Activated B cell treated with CpG ODN at 0.5 μM for 24 hours (primary cell): Measurements from ENCODE around the gene HRCT1. TPM values are rescaled to one million over a fixed set of nuclear protein-coding genes. Genes with fewer than 3 reads are reported as not detected.

Experiments used
- ATAC-seq: fragments of 200-7000 bp; cut with Tn5 transposase; one replicate; pipeline ENCODE4 v1.10.0; 2021; ENCODE audit warnings: low read depth, mild to moderate bottlenecking, moderate library complexity
- CTCF ChIA-PET: fragments of 350-600 bp; sonication (Branson Sonifier 250); formaldehyde crosslinking; loops from one replicate; lab custom pipeline; 2021; ENCODE audit warnings: antibody characterized with exemption; lab: Charles Lee
- POLR2A ChIA-PET: fragments of 350-600 bp; sonication (Branson Sonifier 250); formaldehyde crosslinking; loops from one replicate; lab custom pipeline; 2021; ENCODE audit warnings: antibody characterized with exemption; lab: Charles Lee
- DNase-seq: peaks from one replicate; pipeline ENCODE4 v3.0.0; 2022
- H3K27ac Mint-ChIP-seq: one replicate; pipeline ENCODE4 v1.8.0; 2020; ENCODE audit warnings: mixed read lengths
- H3K27me3 Mint-ChIP-seq: one replicate; pipeline ENCODE4 v1.8.0; 2021; ENCODE audit warnings: mixed read lengths
- H3K36me3 Mint-ChIP-seq: one replicate; pipeline ENCODE4 v1.8.0; 2021; ENCODE audit warnings: low read depth, mixed read lengths
- H3K4me1 Mint-ChIP-seq: one replicate; pipeline ENCODE4 v1.8.0; 2021; ENCODE audit warnings: mixed read lengths
- H3K4me3 Mint-ChIP-seq: one replicate; pipeline ENCODE4 v1.8.0; 2020; ENCODE audit warnings: mild to moderate bottlenecking, mixed read lengths
- H3K9me3 Mint-ChIP-seq: one replicate; pipeline ENCODE4 v1.8.0; 2020; ENCODE audit warnings: mixed read lengths
- CTCF ChIP-seq: fragments of 200-600 bp; IDR thresholded peaks from one replicate; pipeline ENCODE4 v1.8.0; 2022; ENCODE audit warnings: antibody characterized with exemption, mild to moderate bottlenecking
- intact Hi-C: fragments of 100-400 bp; cut with micrococcal nuclease; formaldehyde crosslinking; loops from one replicate; pipeline ENCODE4 v1.15.1; 2024
- total RNA-seq: library from RNA; stranded (reverse); gene quantifications from 2 replicates; pipeline ENCODE4 v1.2.3, GENCODE V29; 2022

Gene HRCT1
- total RNA-seq, 1 donor from 2014 or later = not detected

- H3K4me3 Mint-ChIP-seq = no peak overlapping the region
Measured at GRCh38 chr9:35945341-35946018, 39.5 kb downstream of the HRCT1 start.

GRCh38 chr9:35948451-35948850 lies 42.4 kb downstream of the HRCT1 start:
- intact Hi-C loops = no loop called here
- ATAC-seq = no peak
- no peak overlapping the region for H3K27ac Mint-ChIP-seq

More at GRCh38 chr9:35945341-35946018, 39.5 kb downstream of the HRCT1 start:
- ATAC-seq (peak; percentile 47), DNase-seq (peak; percentile 27)
- Mint-ChIP-seq H3K36me3 (no peaks in the 10 kb centered on the region), H3K9me3 (no peaks in the 10 kb centered on the region), H3K27ac (no peak overlapping the region), H3K27me3 (peaks cover 21% of the 10 kb centered on the region), H3K4me1 (peaks cover 3% of the 10 kb centered on the region)
- ChIA-PET CTCF (interaction anchor here (0.6 to 4.7 kb wide), 7 partner anchors 8 to 63 kb away, joined by 3 to 38 read pairs (median 4); partner anchors contain the start of gene SPAAR), POLR2A (no interaction called here)
- TF ChIP-seq CTCF = peak; percentile 67
- intact Hi-C loops = loop anchor here (1.0 kb wide), 2 partner anchors 42 to 155 kb away; no protein-coding TSS in a partner anchor

GRCh38 chr9:35948901-35949318 lies 42.9 kb downstream of the HRCT1 start:
- POLR2A ChIA-PET = no interaction called here
- Mint-ChIP-seq H3K9me3 (no peaks in the 10 kb centered on the region), H3K36me3 (no peaks in the 10 kb centered on the region), H3K4me3 (no peak overlapping the region), H3K27me3 (peaks cover 20% of the 10 kb centered on the region), H3K4me1 (peaks cover 3% of the 10 kb centered on the region), H3K27ac (no peak overlapping the region)
- CTCF ChIA-PET = interaction anchor here (2.1 kb wide), 1 partner anchor 10 kb away, joined by 4 read pairs; no protein-coding TSS in a partner anchor
- intact Hi-C loops = no loop called here
- no peak for ATAC-seq
- no peak for DNase-seq
- TF ChIP-seq CTCF = no peak

More at GRCh38 chr9:35948451-35948850, 42.4 kb downstream of the HRCT1 start:
- no peaks in the 10 kb centered on the region for H3K9me3 Mint-ChIP-seq
- DNase-seq = no peak
- TF ChIP-seq CTCF = no peak
- H3K4me1 Mint-ChIP-seq = peaks cover 3% of the 10 kb centered on the region
- CTCF ChIA-PET = interaction anchor here (2.1 kb wide), 1 partner anchor 11 kb away, joined by 4 read pairs; no protein-coding TSS in a partner anchor
- peaks cover 21% of the 10 kb centered on the region for H3K27me3 Mint-ChIP-seq
- no peak overlapping the region for H3K4me3 Mint-ChIP-seq
- POLR2A ChIA-PET = no interaction called here
- no peaks in the 10 kb centered on the region for H3K36me3 Mint-ChIP-seq

- no peaks in the 10 kb centered on the region for H3K4me1 Mint-ChIP-seq
- no peak for ATAC-seq
- no peak for TF ChIP-seq CTCF
- CTCF ChIA-PET = interaction anchor here (1.5 to 2.3 kb wide), 2 partner anchors 56 to 71 kb away, joined by 5 to 13 read pairs; no protein-coding TSS in a partner anchor
- no peak for DNase-seq
- no peaks in the 10 kb centered on the region for H3K9me3 Mint-ChIP-seq
- POLR2A ChIA-PET = no interaction called here
- intact Hi-C loops = no loop called here
- H3K27me3 Mint-ChIP-seq = peaks cover 28% of the 10 kb centered on the region
- H3K36me3 Mint-ChIP-seq = no peaks in the 10 kb centered on the region
- H3K27ac Mint-ChIP-seq = no peak overlapping the region
- H3K4me3 Mint-ChIP-seq = no peak overlapping the region
Measured at GRCh38 chr9:35951736-35952135, 45.7 kb downstream of the HRCT1 start.

GRCh38 chr9:35952526-35953191 lies 46.7 kb downstream of the HRCT1 start:
- Mint-ChIP-seq H3K4me3 (no peak overlapping the region), H3K27ac (no peak overlapping the region), H3K4me1 (no peaks in the 10 kb centered on the region), H3K27me3 (peaks cover 28% of the 10 kb centered on the region), H3K36me3 (no peaks in the 10 kb centered on the region), H3K9me3 (no peaks in the 10 kb centered on the region)
- intact Hi-C loops = no loop called here
- ATAC-seq (no peak), DNase-seq (no peak)
- CTCF ChIA-PET = interaction anchor here (0.7 to 2.3 kb wide), 6 partner anchors 8 to 70 kb away, joined by 3 to 13 read pairs (median 4); no protein-coding TSS in a partner anchor
- no peak for TF ChIP-seq CTCF
- POLR2A ChIA-PET = no interaction called here
